ENCODE data around the gene GNG2.

The GNG2 gene

GRCh38 chr14:52014601-52015267 lies 154.3 kb downstream of the GNG2 start:
- no peak overlapping the region for H3K4me3 ChIP-seq (ENCODE audit: low read depth, low read length)
- no peak for TF ChIP-seq CTCF (IDR thresholded peaks at IDR 0.05; ENCODE audit: low read depth, low read length)

- H3K4me3 ChIP-seq (ENCODE audit: low read depth, low read length): no peak overlapping the region
- no peak for TF ChIP-seq CTCF (IDR thresholded peaks at IDR 0.05; ENCODE audit: low read depth, low read length)
Measured at GRCh38 chr14:52015411-52016030, 155.1 kb downstream of the GNG2 start.

GRCh38 chr14:52018252-52018651 lies 157.8 kb downstream of the GNG2 start:
- no peak overlapping the region for H3K4me3 ChIP-seq (ENCODE audit: low read depth, low read length)

GRCh38 chr14:52018970-52019369 lies 158.6 kb downstream of the GNG2 start:
- H3K4me3 ChIP-seq (ENCODE audit: low read depth, low read length): no peak overlapping the region
- no peak for TF ChIP-seq CTCF (IDR thresholded peaks at IDR 0.05; ENCODE audit: low read depth, low read length)

More at GRCh38 chr14:52018252-52018651, 157.8 kb downstream of the GNG2 start:
- no peak for TF ChIP-seq CTCF (IDR thresholded peaks at IDR 0.05; ENCODE audit: low read depth, low read length)

Measured in WI38 (cell line).